Mucosa of stomach (tissue), 1 donor: ENCODE measurements around the gene CHPF2.

Experiments used
- H3K27me3 ChIP-seq: one replicate; pipeline ENCODE4 v1.7.0; 2013; ENCODE audit warnings: mild to moderate bottlenecking, low read length; ENCODE audit not compliant: control insufficient read depth, insufficient read depth
- H3K36me3 ChIP-seq: one replicate; pipeline ENCODE4 v1.7.0; 2013; ENCODE audit warnings: low read length; ENCODE audit not compliant: control insufficient read depth, insufficient read depth
- H3K4me1 ChIP-seq: one replicate; pipeline ENCODE4 v1.7.0; 2013; ENCODE audit warnings: mild to moderate bottlenecking, low read length; ENCODE audit not compliant: control insufficient read depth, insufficient read depth
- H3K4me3 ChIP-seq: one replicate; pipeline ENCODE4 v1.7.0; 2013; ENCODE audit warnings: low read length
- H3K9ac ChIP-seq: one replicate; pipeline ENCODE4 v1.7.0; 2013; ENCODE audit warnings: mild to moderate bottlenecking, low read length, moderate library complexity
- H3K9me3 ChIP-seq: one replicate; pipeline ENCODE4 v1.7.0; 2013; ENCODE audit warnings: mild to moderate bottlenecking, low read length, moderate library complexity; ENCODE audit not compliant: control insufficient read depth
- donor health status: Pancreatic carcinoma.

The CHPF2 gene

DNA sequence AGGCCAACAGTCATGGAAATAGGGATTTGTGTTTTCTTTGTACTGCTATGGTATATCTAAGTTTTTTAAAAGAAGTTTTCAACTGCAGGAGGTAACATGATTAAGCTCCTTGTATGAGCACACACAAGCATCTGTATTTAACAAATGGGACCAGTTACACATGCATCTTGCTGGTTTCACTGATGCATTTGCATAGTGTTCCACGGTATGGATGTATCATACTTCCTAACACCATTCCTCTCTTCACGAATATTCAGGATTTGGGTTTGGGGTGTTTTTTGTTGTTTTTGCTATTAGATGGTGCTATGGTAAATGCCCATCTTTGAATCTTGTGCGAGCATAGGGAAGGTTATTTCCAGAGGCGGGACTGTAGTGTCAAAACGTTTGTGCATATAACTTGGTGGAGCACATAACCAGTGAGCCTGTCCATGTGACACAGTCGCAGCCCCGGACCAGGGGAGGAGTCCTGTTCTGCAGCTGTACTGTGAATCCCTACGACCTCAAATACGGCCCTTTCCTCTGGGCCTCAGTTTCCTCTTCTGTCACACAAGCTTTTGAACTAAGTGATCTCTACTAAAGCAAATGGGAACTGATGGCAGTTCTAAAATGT lies 23.9 kb upstream of the CHPF2 start:
- Histone ChIP-seq H3K4me3 (no peak overlapping the region), H3K4me1 (no peaks in the 10 kb centered on the region), H3K9ac (no peak overlapping the region), H3K27me3 (peaks cover 12% of the 10 kb centered on the region), H3K36me3 (no peaks in the 10 kb centered on the region), H3K9me3 (no peaks in the 10 kb centered on the region)

DNA sequence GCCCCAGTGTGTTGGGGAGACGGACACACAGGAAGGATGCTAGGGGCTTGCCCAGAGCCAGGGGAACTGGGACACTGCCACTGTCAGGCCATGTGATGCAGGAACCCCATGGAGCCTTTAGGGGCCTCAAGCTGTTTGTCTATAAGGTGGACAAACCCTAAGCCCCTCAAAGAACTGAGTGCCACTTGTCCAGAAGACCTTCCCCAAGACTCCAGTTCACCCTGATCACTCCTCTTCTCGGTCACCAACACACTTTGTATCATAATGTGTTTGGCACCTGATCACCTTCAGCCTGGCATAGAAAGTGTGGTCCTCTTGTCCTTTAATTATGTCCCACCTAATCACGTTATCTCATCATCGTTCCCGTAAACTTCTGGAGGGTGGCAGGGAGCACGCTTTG lies 22.7 kb upstream of the CHPF2 start:
- no peaks in the 10 kb centered on the region for H3K4me1 ChIP-seq
- no peak overlapping the region for H3K4me3 ChIP-seq
- H3K27me3 ChIP-seq = peaks cover 9% of the 10 kb centered on the region
- H3K9ac ChIP-seq = no peak overlapping the region
- H3K36me3 ChIP-seq = no peaks in the 10 kb centered on the region
- H3K9me3 ChIP-seq = no peaks in the 10 kb centered on the region

DNA sequence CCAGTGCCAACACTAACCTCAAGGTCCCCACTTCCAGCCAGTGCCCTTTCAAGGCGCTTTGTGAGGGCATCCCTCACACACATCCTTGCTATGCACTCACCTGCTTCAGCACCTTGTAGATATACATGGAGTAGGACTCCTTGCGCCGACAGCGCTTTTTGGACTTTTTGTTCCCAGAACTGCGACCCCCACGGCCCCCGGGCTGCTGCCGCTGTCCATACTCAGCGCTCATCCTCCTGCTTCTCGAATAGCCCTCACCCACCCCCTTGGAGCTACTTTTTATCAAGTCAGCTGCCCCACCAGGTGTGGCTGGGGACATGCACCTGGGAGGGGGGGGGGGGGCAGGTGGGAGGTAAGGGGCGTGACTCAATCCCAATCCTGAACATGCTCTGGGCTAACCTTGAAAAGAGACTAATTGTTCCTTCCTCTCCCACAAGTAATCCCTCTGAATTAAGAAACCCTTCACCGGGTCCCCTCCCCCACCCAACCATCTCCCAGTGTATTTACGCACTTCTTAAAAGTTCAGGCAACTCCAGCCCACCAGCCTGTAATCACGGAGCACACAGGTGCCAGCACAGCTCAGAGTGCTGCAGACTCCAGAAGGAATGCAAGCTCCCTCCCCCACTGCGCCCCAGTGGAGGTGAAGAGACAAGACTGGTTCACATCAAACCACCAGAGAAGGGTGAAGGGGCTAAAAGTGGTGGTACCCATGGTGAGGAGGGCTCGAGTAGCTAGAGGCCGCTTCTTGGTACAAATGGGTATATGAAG lies 22.0 kb upstream of the CHPF2 start, which contains the start of gene H2BK1:
Gene H2BK1 (minus strand): TSS at position 402 of the 768 bp plus-strand sequence. CDS start 170 bp downstream, at position 232.
- Histone ChIP-seq H3K36me3 (no peaks in the 10 kb centered on the region), H3K4me3 (no peak within 1 kb of the TSS), H3K9me3 (no peaks in the 10 kb centered on the region), H3K4me1 (no peaks in the 10 kb centered on the region), H3K27me3 (peaks cover 2% of the 10 kb centered on the region), H3K9ac (no peak within 1 kb of the TSS)

DNA sequence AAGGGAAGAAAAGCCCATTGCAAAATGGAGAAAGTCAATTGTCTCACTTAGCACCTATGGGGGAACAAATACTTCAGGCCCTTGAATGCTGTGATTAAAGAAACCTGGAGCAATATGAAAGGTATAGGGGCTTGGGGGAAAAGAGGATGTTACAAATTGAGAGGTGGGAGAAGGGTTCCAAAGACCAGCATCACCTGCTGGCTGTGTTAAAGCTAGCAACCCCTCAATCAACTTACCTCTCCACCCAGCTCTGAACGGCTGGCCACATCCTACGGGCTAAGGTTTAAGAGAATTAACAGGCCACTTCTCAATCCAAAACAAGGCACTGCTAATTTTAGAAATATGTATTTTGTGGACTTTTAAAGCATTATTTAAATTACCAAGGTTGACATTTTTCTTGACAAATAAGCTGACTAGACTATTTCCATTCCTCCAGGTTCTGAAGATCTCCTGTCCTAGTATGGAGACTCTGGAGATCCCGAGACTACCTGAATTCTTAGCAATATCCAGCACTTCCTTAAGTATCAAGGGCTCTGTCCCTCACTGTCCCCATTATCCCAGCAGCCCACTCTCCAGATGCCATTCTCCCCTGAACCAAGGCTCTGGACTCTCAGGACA lies 21.0 kb upstream of the CHPF2 start:
- Histone ChIP-seq H3K9ac (no peak overlapping the region), H3K36me3 (no peaks in the 10 kb centered on the region), H3K4me3 (no peak overlapping the region), H3K27me3 (no peaks in the 10 kb centered on the region), H3K4me1 (no peaks in the 10 kb centered on the region), H3K9me3 (no peaks in the 10 kb centered on the region)

DNA sequence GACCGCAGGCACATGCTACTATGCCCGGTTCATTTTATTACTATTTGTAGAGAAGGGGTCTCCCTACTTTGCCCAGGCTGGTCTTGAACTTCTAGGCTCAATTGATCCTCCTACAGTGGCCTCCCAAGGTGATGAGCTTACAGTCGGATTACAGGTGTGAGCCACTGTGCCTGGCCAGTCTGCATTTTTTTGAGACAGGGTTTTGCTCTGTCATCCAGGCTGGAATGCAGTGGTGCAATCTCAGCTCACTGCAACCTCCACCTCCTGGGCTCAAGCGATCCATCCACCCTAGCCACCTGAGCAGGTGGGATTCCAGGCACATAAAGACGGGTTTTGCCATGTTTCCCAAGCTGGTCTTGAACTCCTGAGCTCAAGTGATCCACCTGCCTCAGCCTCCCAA lies 19.7 kb upstream of the CHPF2 start:
- Histone ChIP-seq H3K27me3 (no peaks in the 10 kb centered on the region), H3K4me3 (no peak overlapping the region), H3K4me1 (no peaks in the 10 kb centered on the region), H3K36me3 (no peaks in the 10 kb centered on the region), H3K9me3 (no peaks in the 10 kb centered on the region), H3K9ac (no peak overlapping the region)

DNA sequence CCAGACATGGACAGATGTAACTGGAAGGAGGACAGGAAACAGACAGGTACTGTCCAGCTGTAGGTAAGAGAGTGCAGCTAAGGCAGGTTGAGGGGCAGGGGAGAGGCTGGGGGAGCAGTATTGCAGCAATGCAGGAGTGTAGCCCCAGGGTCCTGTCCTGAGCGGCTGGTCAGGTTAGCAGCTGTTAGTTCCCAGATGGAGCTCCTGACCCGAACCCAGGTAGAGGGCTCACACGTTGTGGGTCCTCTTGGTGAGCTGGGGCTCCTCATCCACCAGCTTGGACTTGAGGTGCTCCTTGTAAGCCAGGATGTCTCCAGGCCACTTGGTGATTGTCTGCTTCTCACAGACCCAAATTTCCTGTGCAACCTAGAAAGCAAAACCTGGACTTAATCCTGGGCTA lies 18.5 kb upstream of the CHPF2 start:
- Histone ChIP-seq H3K9ac (no peak overlapping the region), H3K36me3 (no peaks in the 10 kb centered on the region), H3K4me3 (no peak overlapping the region), H3K27me3 (no peaks in the 10 kb centered on the region), H3K4me1 (no peaks in the 10 kb centered on the region), H3K9me3 (no peaks in the 10 kb centered on the region)

DNA sequence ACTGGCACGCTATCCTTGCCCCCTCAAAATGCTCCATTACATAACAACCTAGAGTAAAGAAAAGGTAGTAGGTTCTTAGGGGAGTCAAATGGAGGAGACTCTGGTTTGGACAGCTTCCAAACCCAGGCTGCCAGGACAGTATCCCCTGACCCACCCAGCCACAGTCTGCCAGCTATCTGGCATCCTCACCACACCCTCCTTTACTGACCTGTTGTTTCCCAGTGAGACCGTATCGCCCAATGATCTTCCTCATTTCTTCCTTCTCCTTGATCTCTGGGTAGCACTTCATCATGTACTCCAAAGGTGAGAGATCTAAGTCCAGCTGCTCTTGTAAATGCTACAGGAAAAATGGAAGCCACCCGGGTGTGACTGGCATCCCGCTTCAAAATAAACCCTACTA lies 16.9 kb upstream of the CHPF2 start:
- H3K27me3 ChIP-seq = no peaks in the 10 kb centered on the region
- H3K36me3 ChIP-seq = no peaks in the 10 kb centered on the region
- H3K4me3 ChIP-seq = no peak overlapping the region
- H3K9ac ChIP-seq = no peak overlapping the region
- no peaks in the 10 kb centered on the region for H3K4me1 ChIP-seq
- no peaks in the 10 kb centered on the region for H3K9me3 ChIP-seq

DNA sequence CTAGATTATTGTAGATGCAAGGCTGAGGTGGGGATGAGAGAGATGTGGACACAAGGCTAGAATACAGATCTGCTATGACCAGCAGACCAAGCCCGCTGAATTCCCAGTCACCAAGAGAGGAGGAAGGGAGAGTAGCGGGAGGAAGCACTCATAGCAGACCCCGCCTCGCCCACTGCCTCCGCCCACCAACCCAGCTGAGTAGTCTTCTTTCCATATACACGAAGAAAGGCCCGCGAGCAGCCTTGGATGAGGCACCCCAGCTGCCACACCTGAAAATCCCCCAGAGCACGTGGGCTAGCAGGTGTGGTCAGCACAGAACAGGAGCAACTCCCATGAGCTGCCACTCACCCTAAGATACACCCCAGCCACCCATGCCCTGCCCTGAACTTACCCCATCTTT lies 14.1 kb upstream of the CHPF2 start:
- Histone ChIP-seq H3K9me3 (no peaks in the 10 kb centered on the region), H3K27me3 (no peaks in the 10 kb centered on the region), H3K4me1 (no peaks in the 10 kb centered on the region), H3K4me3 (no peak overlapping the region), H3K36me3 (no peaks in the 10 kb centered on the region), H3K9ac (no peak overlapping the region)

DNA sequence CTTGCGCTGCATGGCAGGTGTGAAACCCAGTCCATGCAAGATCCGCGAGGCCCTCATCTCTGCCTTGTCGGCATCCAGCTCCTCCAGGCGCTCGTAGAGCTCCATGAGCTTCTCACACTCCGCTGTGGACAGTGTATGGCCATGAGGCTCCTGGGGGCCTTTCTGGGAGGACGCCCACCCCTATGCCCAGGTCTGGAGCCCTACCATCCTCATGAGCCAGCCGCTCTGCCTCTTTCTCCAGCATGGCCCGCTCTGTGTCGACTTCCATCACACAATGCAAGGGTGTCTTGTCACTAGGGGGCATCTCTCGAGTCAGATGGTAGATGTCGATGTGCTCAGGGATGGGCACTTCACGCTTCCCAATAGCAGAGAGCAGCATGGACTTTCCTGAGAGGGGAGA lies 8.6 kb upstream of the CHPF2 start:
- no peaks in the 10 kb centered on the region for H3K36me3 ChIP-seq
- no peak overlapping the region for H3K4me3 ChIP-seq
- no peaks in the 10 kb centered on the region for H3K27me3 ChIP-seq
- no peak overlapping the region for H3K9ac ChIP-seq
- H3K9me3 ChIP-seq = no peaks in the 10 kb centered on the region
- peaks cover 16% of the 10 kb centered on the region for H3K4me1 ChIP-seq

DNA sequence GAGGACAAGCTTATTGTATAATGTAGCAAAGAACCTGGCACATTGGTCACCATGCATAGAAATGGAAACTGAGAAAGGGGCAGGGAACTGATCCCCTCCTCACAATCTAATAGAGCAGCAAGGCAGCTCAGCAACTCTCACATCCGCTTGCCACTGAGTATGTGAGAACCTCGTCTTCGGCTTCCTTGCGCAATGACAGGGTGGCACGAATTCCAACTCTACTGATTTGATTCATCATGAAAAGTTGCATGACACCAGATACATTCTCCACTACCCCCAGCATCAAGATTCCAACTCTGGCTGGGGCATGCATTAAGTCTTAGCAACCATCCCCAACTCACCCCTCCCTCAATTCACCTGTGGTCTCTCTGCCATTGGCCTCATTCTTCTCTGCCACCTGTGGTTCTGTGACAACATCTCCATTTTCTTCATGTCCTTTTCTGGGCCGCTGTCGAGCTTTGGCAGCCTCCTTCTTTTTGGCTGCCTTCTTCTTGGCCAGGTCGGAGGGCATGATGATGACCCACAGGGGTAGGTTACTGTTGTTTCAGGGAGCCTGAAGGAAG lies 6.3 kb upstream of the CHPF2 start:
- peak overlapping the region; percentile 71 for H3K9ac ChIP-seq

DNA sequence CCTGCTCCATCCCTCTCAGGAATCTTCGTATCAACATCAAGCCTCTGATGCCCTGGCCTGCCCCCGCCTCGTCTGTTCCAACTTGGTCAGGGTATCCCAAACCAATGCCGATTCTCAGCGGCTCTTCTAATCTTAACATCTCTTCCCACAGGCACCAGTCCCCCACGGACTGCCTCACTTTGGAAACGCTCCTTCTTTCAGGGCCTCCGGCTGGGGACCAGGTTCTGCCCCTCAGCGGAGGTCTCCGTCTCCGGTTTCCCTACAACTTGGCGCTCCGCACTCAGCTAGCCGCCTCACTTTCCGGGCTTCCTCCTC lies 5.8 kb upstream of the CHPF2 start:
- H3K4me3 ChIP-seq = peak overlapping the region; percentile 32
- H3K27me3 ChIP-seq = no peaks in the 10 kb centered on the region
- H3K9me3 ChIP-seq = no peaks in the 10 kb centered on the region
- peaks cover 16% of the 10 kb centered on the region for H3K4me1 ChIP-seq
- peak overlapping the region; percentile 71 for H3K9ac ChIP-seq
- H3K36me3 ChIP-seq = no peaks in the 10 kb centered on the region

More for the DNA sequence above, 6.3 kb upstream of the CHPF2 start:
- Histone ChIP-seq H3K4me1 (peaks cover 16% of the 10 kb centered on the region), H3K36me3 (no peaks in the 10 kb centered on the region), H3K9me3 (no peaks in the 10 kb centered on the region), H3K4me3 (peak overlapping the region; percentile 32), H3K27me3 (no peaks in the 10 kb centered on the region)
